A673 (cell line): ENCODE measurements around the gene SNRPD1. TPM values are rescaled to one million over a fixed set of nuclear protein-coding genes. Genes with fewer than 3 reads are reported as not detected.
"Not testable (repeated sequence)": the region's sequence is repeated elsewhere in the genome, so short reads cannot be mapped to it uniquely, and the experiment has no call there.

Source experiments
- BruUV-seq: library from RNA; stranded (reverse); fragments of 400-500 nt; replicated peaks from 2 replicates; lab custom pipeline; 2021; lab: Mats Ljungman, UMichigan
- CTCF ChIA-PET: fragments of 300-600 bp; sonication (Branson Sonifier 250); formaldehyde crosslinking; loops from one replicate; lab custom pipeline; 2022; ENCODE audit warnings: antibody characterized with exemption; lab: Charles Lee
- POLR2A ChIA-PET: fragments of 300-600 bp; sonication (Branson Sonifier 250); formaldehyde crosslinking; loops from one replicate; lab custom pipeline; 2022; ENCODE audit warnings: antibody characterized with exemption; ENCODE audit not compliant: low non-redundant PET; lab: Charles Lee
- DNase-seq: peaks from one replicate; pipeline ENCODE4 v3.0.0-alpha.2; 2015; ENCODE audit warnings: low spot score
- H3K27ac ChIP-seq: fragments of 200-600 bp; sonication (generic); 2 replicates; pipeline ENCODE4 v1.5.1; 2016; ENCODE audit warnings: mixed run types, low read depth, mild to moderate bottlenecking, mixed read lengths, antibody characterized with exemption, low read length; ENCODE audit not compliant: poor library complexity, severe bottlenecking
- H3K27me3 ChIP-seq: fragments of 200-600 bp; sonication (generic); replicated peaks from 2 replicates; pipeline ENCODE4 v1.6.1; 2017; ENCODE audit warnings: mixed run types, low read depth, mild to moderate bottlenecking, mixed read lengths, antibody characterized with exemption, low read length; ENCODE audit not compliant: insufficient read depth, poor library complexity
- H3K36me3 ChIP-seq: fragments of 200-600 bp; sonication (generic); 2 replicates; pipeline ENCODE4 v1.6.1; 2016; ENCODE audit warnings: mixed run types, mild to moderate bottlenecking, mixed read lengths, antibody characterized with exemption, low read length; ENCODE audit not compliant: insufficient read depth, poor library complexity, severe bottlenecking
- H3K4me1 ChIP-seq: fragments of 200-600 bp; sonication (generic); 2 replicates; pipeline ENCODE4 v1.6.1; 2017; ENCODE audit warnings: mixed run types, mild to moderate bottlenecking, mixed read lengths, antibody characterized with exemption, low read length; ENCODE audit not compliant: insufficient read depth, poor library complexity, severe bottlenecking
- H3K4me3 ChIP-seq: fragments of 200-600 bp; sonication (generic); 2 replicates; pipeline ENCODE4 v1.5.1; 2016; ENCODE audit warnings: low read depth, mixed run types, mild to moderate bottlenecking, mixed read lengths, low read length; ENCODE audit not compliant: poor library complexity, severe bottlenecking
- H3K9me3 ChIP-seq: fragments of 200-600 bp; sonication (generic); 2 replicates; pipeline ENCODE4 v1.6.1; 2016; ENCODE audit warnings: mixed run types, low read depth, mild to moderate bottlenecking, mixed read lengths, antibody characterized with exemption, low read length; ENCODE audit not compliant: poor library complexity, severe bottlenecking
- CTCF ChIP-seq: fragments of 300-800, 200-600 bp; sonication (generic); conservative IDR thresholded peaks from 2 replicates; pipeline ENCODE4 v1.5.1; 2017; ENCODE audit warnings: low read depth, mild to moderate bottlenecking, antibody characterized with exemption, low read length, moderate library complexity, mixed read lengths
- EZH2 ChIP-seq: fragments of 200-600 bp; sonication (generic); IDR thresholded peaks from 2 replicates; pipeline ENCODE4 v1.6.1; 2017; ENCODE audit warnings: borderline replicate concordance, low read depth, mild to moderate bottlenecking, mixed read lengths, antibody characterized with exemption, low read length; ENCODE audit not compliant: poor library complexity, severe bottlenecking
- intact Hi-C: fragments of 100-400 bp; cut with micrococcal nuclease; formaldehyde crosslinking; loops from one replicate; pipeline ENCODE4 v1.10.0; 2022; ENCODE audit not compliant: unreplicated experiment
- total RNA-seq: library from RNA; stranded (reverse); gene quantifications from 2 replicates; pipeline ENCODE4 v1.2.3, GENCODE V29; 2021

SNRPD1 gene
- total RNA-seq, 1 experiment from 2014 or later: 167 TPM

DNA sequence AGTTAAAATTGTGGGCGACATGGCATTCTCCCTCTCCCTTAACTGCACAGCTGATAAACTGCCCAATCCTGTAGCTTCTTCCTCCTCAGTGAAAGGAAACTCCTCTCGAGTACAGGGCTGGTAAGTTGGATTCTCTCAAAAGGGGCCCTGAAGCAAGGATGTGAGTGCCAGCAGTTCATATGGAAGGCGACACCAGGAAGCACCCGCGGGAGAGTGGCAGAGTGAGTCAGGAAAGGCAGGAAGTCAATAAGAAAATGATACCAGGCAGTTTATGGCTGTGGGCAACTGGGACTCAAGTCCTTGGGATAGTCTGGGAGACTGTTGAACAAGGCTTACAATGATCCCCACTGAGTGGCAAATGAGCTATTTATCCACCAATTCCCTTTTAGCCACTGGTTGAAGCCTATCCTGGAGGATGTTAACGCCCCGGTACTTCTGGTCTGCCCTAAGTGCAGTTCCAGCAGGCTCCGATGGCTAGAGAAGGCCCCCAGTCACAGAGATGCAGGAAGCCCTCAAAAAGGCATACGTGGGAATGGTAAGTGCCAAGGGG lies 57.7 kb downstream of the SNRPD1 start:
- no TSS peak for BruUV-seq
- Histone ChIP-seq H3K4me1 (no peaks in the 10 kb centered on the region), H3K27ac (no peak overlapping the region), H3K36me3 (no peaks in the 10 kb centered on the region), H3K4me3 (no peak overlapping the region), H3K27me3 (no peaks in the 10 kb centered on the region), H3K9me3 (no peaks in the 10 kb centered on the region)
- intact Hi-C loops: loop anchor here (10.0 kb wide), 1 partner anchor 45 kb away; no protein-coding TSS in a partner anchor
- peak; percentile 52 for DNase-seq
- ChIA-PET CTCF (no interaction called here), POLR2A (interaction anchor here (0.5 kb wide), 1 partner anchor 30 kb away, joined by 4 read pairs; no protein-coding TSS in a partner anchor)
- TF ChIP-seq CTCF (no peak), EZH2 (no peak)

DNA sequence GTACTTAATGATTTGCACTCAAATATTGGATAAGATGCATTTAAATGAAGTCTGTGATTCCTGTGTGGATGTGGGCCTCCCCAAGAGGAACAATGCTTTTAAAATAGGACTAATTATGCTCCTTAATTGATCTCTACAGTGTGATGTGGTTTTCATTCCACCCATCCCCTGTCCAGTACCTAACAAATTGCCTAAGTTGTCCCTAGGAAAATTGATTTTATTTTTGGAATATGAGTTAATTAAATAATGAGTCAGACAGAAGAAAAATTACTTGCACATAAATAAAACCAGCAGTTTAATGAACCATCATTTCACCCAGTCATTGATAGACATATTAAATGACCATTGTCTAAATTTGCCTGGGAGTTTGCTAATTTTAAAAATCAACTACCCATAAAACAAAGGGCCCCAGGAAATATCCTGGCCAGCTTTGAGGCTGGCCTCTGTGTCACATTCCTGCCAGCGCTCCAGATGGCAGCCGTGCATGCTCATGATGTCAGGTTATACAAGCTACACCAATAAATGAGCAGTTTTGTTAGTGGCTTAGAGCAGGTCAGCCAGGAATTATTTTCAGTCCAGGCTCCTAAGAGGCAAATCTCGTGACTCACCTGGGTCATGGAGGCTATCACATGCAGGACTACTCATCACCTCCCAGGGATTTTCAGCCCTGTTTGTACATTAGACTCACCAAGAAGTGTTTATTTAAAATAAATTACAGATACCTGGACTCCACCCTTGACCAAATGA lies 60.6 kb downstream of the SNRPD1 start:
- no peak overlapping the region for H3K4me3 ChIP-seq
- H3K36me3 ChIP-seq: no peaks in the 10 kb centered on the region
- H3K9me3 ChIP-seq: no peaks in the 10 kb centered on the region
- no peaks in the 10 kb centered on the region for H3K27me3 ChIP-seq
- CTCF ChIA-PET: no interaction called here
- intact Hi-C loops: loop anchor here (10.0 kb wide), 1 partner anchor 48 kb away; no protein-coding TSS in a partner anchor
- no peak for DNase-seq
- no peak for TF ChIP-seq CTCF
- TF ChIP-seq EZH2: no peak
- POLR2A ChIA-PET: no interaction called here
- H3K27ac ChIP-seq: no peak overlapping the region
- no peaks in the 10 kb centered on the region for H3K4me1 ChIP-seq
- BruUV-seq: no TSS peak

- H3K36me3 ChIP-seq, H3K27me3 ChIP-seq, H3K4me1 ChIP-seq, DNase-seq, H3K9me3 ChIP-seq, H3K4me3 ChIP-seq, H3K27ac ChIP-seq, CTCF ChIA-PET, BruUV-seq, POLR2A ChIA-PET: not testable (repeated sequence)
- intact Hi-C loops: loop anchor here (10.0 kb wide), 1 partner anchor 51 kb away; no protein-coding TSS in a partner anchor
Observed at GRCh38 chr18:21675354-21675753, 63.2 kb downstream of the SNRPD1 start.

- no peak overlapping the region for H3K27ac ChIP-seq
- no peaks in the 10 kb centered on the region for H3K36me3 ChIP-seq
- peaks cover 13% of the 10 kb centered on the region for H3K4me1 ChIP-seq
- TF ChIP-seq CTCF (no peak), EZH2 (no peak)
- no peaks in the 10 kb centered on the region for H3K27me3 ChIP-seq
- no peaks in the 10 kb centered on the region for H3K9me3 ChIP-seq
- intact Hi-C loops: loop anchor here (10.0 kb wide), 1 partner anchor 54 kb away; no protein-coding TSS in a partner anchor
- H3K4me3 ChIP-seq: no peak overlapping the region
- no TSS peak for BruUV-seq
- POLR2A ChIA-PET: no interaction called here
- CTCF ChIA-PET: no interaction called here
- DNase-seq: no peak
Observed at GRCh38 chr18:21678859-21679258, 66.7 kb downstream of the SNRPD1 start.
